HepG2 (cell line): ENCODE results near the gene UBAC1. TPM values are rescaled to one million over a fixed set of nuclear protein-coding genes. Genes with fewer than 3 reads are reported as not detected.

Experiments
- CBFB ChIP-seq: sonication (generic); formaldehyde crosslinking; IDR thresholded peaks from 2 replicates; pipeline ENCODE4 v1.4.0; 2020; ENCODE audit warnings: missing genetic modification reagents
- HIVEP1 ChIP-seq: sonication (generic); formaldehyde crosslinking; IDR thresholded peaks from 2 replicates; pipeline ENCODE4 v1.4.0; 2020; ENCODE audit warnings: mild to moderate bottlenecking, missing genetic modification reagents
- MAF1 ChIP-seq: sonication (generic); formaldehyde crosslinking; IDR thresholded peaks from 2 replicates; pipeline ENCODE4 v1.5.0; 2020; ENCODE audit warnings: missing genetic modification reagents, borderline replicate concordance
- PAXIP1 ChIP-seq: sonication (generic); formaldehyde crosslinking; conservative IDR thresholded peaks from 2 replicates; pipeline ENCODE4 v1.4.0; 2020; ENCODE audit warnings: mild to moderate bottlenecking, missing genetic modification reagents, moderate library complexity
- PRDM10 ChIP-seq: sonication (generic); formaldehyde crosslinking; IDR thresholded peaks from 2 replicates; pipeline ENCODE4 v1.4.0; 2020; ENCODE audit warnings: low read depth, missing genetic modification reagents
- ZMAT5 ChIP-seq: sonication (generic); formaldehyde crosslinking; IDR thresholded peaks from 2 replicates; pipeline ENCODE4 v1.5.0; 2020; ENCODE audit warnings: mild to moderate bottlenecking, low read depth, missing genetic modification reagents, borderline replicate concordance
- ZNF143 ChIP-seq: sonication (generic); formaldehyde crosslinking; IDR thresholded peaks from 2 replicates; pipeline ENCODE4 v1.4.0; 2020; ENCODE audit warnings: missing genetic modification reagents
- ZNF160 ChIP-seq: sonication (generic); formaldehyde crosslinking; IDR thresholded peaks from 2 replicates; pipeline ENCODE4 v1.8.0; 2022; ENCODE audit warnings: mild to moderate bottlenecking, inconsistent platforms, missing genetic modification reagents
- ZNF431 ChIP-seq: sonication (generic); formaldehyde crosslinking; IDR thresholded peaks from 2 replicates; pipeline ENCODE4 v1.9.0; 2022; ENCODE audit warnings: missing genetic modification reagents, low read depth, mild to moderate bottlenecking, borderline replicate concordance
- ZNF510 ChIP-seq: sonication (generic); formaldehyde crosslinking; IDR thresholded peaks from 2 replicates; pipeline ENCODE4 v1.4.0; 2020; ENCODE audit warnings: low read depth, mild to moderate bottlenecking, missing genetic modification reagents
- ZNF766 ChIP-seq: sonication (generic); formaldehyde crosslinking; IDR thresholded peaks from 2 replicates; pipeline ENCODE4 v1.5.0; 2020; ENCODE audit warnings: missing genetic modification reagents, borderline replicate concordance
- ZNF790 ChIP-seq: sonication (generic); formaldehyde crosslinking; IDR thresholded peaks from 2 replicates; pipeline ENCODE4 v1.8.0; 2022; ENCODE audit warnings: missing genetic modification reagents, mild to moderate bottlenecking, borderline replicate concordance
- ZNF850 ChIP-seq: sonication (generic); formaldehyde crosslinking; conservative IDR thresholded peaks from 2 replicates; pipeline ENCODE4 v1.9.0; 2021; ENCODE audit warnings: mild to moderate bottlenecking, missing genetic modification reagents
- ZSCAN30 ChIP-seq: sonication (generic); formaldehyde crosslinking; IDR thresholded peaks from 2 replicates; pipeline ENCODE4 v1.5.0; 2020; ENCODE audit warnings: mild to moderate bottlenecking, missing genetic modification reagents
- ZSCAN5A ChIP-seq: sonication (generic); formaldehyde crosslinking; IDR thresholded peaks from 2 replicates; pipeline ENCODE4 v1.8.0; 2022; ENCODE audit warnings: mild to moderate bottlenecking, missing genetic modification reagents, borderline replicate concordance
- polyA plus RNA-seq, 8 experiments: library from polyadenylated mRNA; depleted of rRNA in 3 of 8; stranded (reverse) in 7 of 8; unstranded in 1 of 8; fragments of >200 nt; fragmentation: Illumina TruSeq in 4 of 8; extraction: Trizol in 4 of 8; gene quantifications; 2 replicates each; pipeline versions ENCODE4 v1.2.1 to v1.2.3, GENCODE V29; 2011 to 2016; ENCODE audit warnings: low read depth in 4 of 8, missing spikeins in 1 of 8, mixed read lengths in 1 of 8; ENCODE audit not compliant: insufficient read depth in 1 of 8
- total RNA-seq, 5 experiments: library from RNA; depleted of rRNA; stranded (reverse); fragments of >200 nt; fragmentation: Illumina TruSeq; extraction: Trizol; gene quantifications; 2 replicates each; pipeline ENCODE4 v1.2.3, GENCODE V29; 2016; ENCODE audit warnings: low read depth in 1 of 5
- TF ChIP-seq, protein P1 (sequence below): sonication (generic); formaldehyde crosslinking; IDR thresholded peaks from 2 replicates; pipeline ENCODE4 v1.4.0; 2020; ENCODE audit warnings: mild to moderate bottlenecking, missing genetic modification reagents
- TF ChIP-seq, protein P2 (sequence below): sonication (generic); formaldehyde crosslinking; IDR thresholded peaks from 2 replicates; pipeline ENCODE4 v1.5.1; 2020; ENCODE audit warnings: mild to moderate bottlenecking, missing genetic modification reagents

The UBAC1 gene
- total and polyA plus RNA-seq, 2 of the 13 experiments (the other 11 are each of a cell fraction or from before 2014, with no cell fraction given): 32.2 to 34.1 TPM

- TF ChIP-seq PRDM10 (CRISPR knock-in tag): no peak
- no peak for TF ChIP-seq ZNF143 (CRISPR knock-in tag)
- TF ChIP-seq, protein P1, sequence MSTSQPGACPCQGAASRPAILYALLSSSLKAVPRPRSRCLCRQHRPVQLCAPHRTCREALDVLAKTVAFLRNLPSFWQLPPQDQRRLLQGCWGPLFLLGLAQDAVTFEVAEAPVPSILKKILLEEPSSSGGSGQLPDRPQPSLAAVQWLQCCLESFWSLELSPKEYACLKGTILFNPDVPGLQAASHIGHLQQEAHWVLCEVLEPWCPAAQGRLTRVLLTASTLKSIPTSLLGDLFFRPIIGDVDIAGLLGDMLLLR (CRISPR knock-in tag): no peak
- TF ChIP-seq, protein P2, sequence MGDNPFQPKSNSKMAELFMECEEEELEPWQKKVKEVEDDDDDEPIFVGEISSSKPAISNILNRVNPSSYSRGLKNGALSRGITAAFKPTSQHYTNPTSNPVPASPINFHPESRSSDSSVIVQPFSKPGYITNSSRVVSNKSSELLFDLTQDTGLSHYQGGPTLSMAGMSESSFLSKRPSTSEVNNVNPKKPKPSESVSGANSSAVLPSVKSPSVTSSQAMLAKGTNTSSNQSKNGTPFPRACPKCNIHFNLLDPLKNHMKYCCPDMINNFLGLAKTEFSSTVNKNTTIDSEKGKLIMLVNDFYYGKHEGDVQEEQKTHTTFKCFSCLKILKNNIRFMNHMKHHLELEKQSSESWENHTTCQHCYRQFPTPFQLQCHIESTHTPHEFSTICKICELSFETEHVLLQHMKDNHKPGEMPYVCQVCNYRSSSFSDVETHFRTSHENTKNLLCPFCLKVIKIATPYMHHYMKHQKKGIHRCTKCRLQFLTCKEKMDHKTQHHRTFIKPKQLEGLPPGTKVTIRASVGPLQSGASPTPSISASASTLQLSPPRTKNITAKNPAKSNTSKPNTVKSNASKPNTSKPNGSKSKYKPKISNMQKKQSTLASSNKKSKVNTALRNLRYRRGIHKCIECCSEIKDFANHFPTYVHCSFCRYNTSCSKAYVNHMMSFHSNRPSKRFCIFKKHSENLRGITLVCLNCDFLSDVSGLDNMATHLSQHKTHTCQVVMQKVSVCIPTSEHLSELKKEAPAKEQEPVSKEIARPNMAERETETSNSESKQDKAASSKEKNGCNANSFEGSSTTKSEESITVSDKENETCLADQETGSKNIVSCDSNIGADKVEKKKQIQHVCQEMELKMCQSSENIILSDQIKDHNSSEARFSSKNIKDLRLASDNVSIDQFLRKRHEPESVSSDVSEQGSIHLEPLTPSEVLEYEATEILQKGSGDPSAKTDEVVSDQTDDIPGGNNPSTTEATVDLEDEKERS (CRISPR knock-in tag): no peak
- no peak for TF ChIP-seq HIVEP1 (CRISPR knock-in tag)
- TF ChIP-seq ZSCAN30 (CRISPR knock-in tag): no peak
- no peak for TF ChIP-seq ZSCAN5A (CRISPR knock-in tag)
- TF ChIP-seq ZNF790 (CRISPR knock-in tag): peak; percentile 74; the same call in 1 of the 2 replicates
- no peak for TF ChIP-seq ZNF160 (CRISPR knock-in tag)
- no peak for TF ChIP-seq CBFB (CRISPR knock-in tag)
- TF ChIP-seq ZNF850: 0 out of 2 replicates have a peak, but pooled peaks have one; percentile 66
- TF ChIP-seq ZNF510 (CRISPR knock-in tag): 0 out of 2 replicates have a peak, but pooled peaks have one; percentile 2
- no peak for TF ChIP-seq ZMAT5 (CRISPR knock-in tag)
- TF ChIP-seq ZNF766 (CRISPR knock-in tag): no peak
- no peak for TF ChIP-seq MAF1
- no peak for TF ChIP-seq PAXIP1
- no peak for TF ChIP-seq ZNF431 (CRISPR knock-in tag)
Measured at GRCh38 chr9:135993409-135993742, 32.2 kb upstream of the UBAC1 start (continued).
